ENCODE measurements around the gene TUFT1. TPM values are rescaled to one million over a fixed set of nuclear protein-coding genes. Genes with fewer than 3 reads are reported as not detected.

Gene TUFT1
- total RNA-seq, 1 donor from 2014 or later, result 74.4 TPM

- DNase-seq (ENCODE audit: low read depth), result no peak
- H3K36me3 ChIP-seq (ENCODE audit: control insufficient read depth, insufficient read depth, low read length), result peaks cover 3% of the 10 kb centered on the region
- H3K4me3 ChIP-seq (ENCODE audit: low read depth, low read length), result no peak overlapping the region
- no peaks in the 10 kb centered on the region for H3K27me3 ChIP-seq (ENCODE audit: control insufficient read depth, insufficient read depth, low read length)
- TF ChIP-seq CTCF (IDR thresholded peaks at IDR 0.05; ENCODE audit: insufficient read depth, low read length, poor library complexity, severe bottlenecking), result no peak
These were observed 23.3 kb downstream of the TUFT1 start for GRCh38 chr1:151563376-151563775.

GRCh38 chr1:151565502-151566189, 25.5 kb downstream of the TUFT1 start:
- H3K4me3 ChIP-seq (ENCODE audit: low read depth, low read length), result no peak overlapping the region
- H3K27me3 ChIP-seq (ENCODE audit: control insufficient read depth, insufficient read depth, low read length), result no peaks in the 10 kb centered on the region
- DNase-seq (ENCODE audit: low read depth), result no peak
- H3K36me3 ChIP-seq (ENCODE audit: control insufficient read depth, insufficient read depth, low read length), result peaks cover 3% of the 10 kb centered on the region
- TF ChIP-seq CTCF (IDR thresholded peaks at IDR 0.05; ENCODE audit: insufficient read depth, low read length, poor library complexity, severe bottlenecking), result no peak

- H3K4me3 ChIP-seq (ENCODE audit: low read depth, low read length), result no peak overlapping the region
- no peak for TF ChIP-seq CTCF (IDR thresholded peaks at IDR 0.05; ENCODE audit: insufficient read depth, low read length, poor library complexity, severe bottlenecking)
- peaks cover 2% of the 10 kb centered on the region for H3K36me3 ChIP-seq (ENCODE audit: control insufficient read depth, insufficient read depth, low read length)
- no peaks in the 10 kb centered on the region for H3K27me3 ChIP-seq (ENCODE audit: control insufficient read depth, insufficient read depth, low read length)
- DNase-seq (ENCODE audit: low read depth), result no peak
These were observed 28.5 kb downstream of the TUFT1 start for GRCh38 chr1:151568626-151569088.

- no peak for DNase-seq (ENCODE audit: low read depth)
- Histone ChIP-seq H3K4me3 (ENCODE audit: low read depth, low read length) (no peak overlapping the region), H3K27me3 (ENCODE audit: control insufficient read depth, insufficient read depth, low read length) (no peaks in the 10 kb centered on the region), H3K36me3 (ENCODE audit: control insufficient read depth, insufficient read depth, low read length) (peaks cover 3% of the 10 kb centered on the region)
- no peak for TF ChIP-seq CTCF (IDR thresholded peaks at IDR 0.05; ENCODE audit: insufficient read depth, low read length, poor library complexity, severe bottlenecking)
These were observed 30.7 kb downstream of the TUFT1 start for GRCh38 chr1:151570819-151571218.

- Histone ChIP-seq H3K36me3 (ENCODE audit: control insufficient read depth, insufficient read depth, low read length) (peaks cover 7% of the 10 kb centered on the region), H3K4me3 (ENCODE audit: low read depth, low read length) (no peak overlapping the region), H3K27me3 (ENCODE audit: control insufficient read depth, insufficient read depth, low read length) (no peaks in the 10 kb centered on the region)
- no peak for DNase-seq (ENCODE audit: low read depth)
- no peak for TF ChIP-seq CTCF (IDR thresholded peaks at IDR 0.05; ENCODE audit: insufficient read depth, low read length, poor library complexity, severe bottlenecking)
These were observed 34.7 kb downstream of the TUFT1 start for GRCh38 chr1:151574575-151575529.

All from kidney epithelial cell (primary cell).